HAP-1 (cell line): ENCODE measurements around the gene SLC25A21.
"Not testable (repeated sequence)": the region's sequence is repeated elsewhere in the genome, so short reads cannot be mapped to it uniquely, and the experiment has no call there.

Experiments
- DNase-seq, 2 experiments: peaks; one replicate each; pipeline ENCODE4 v3.0.0-alpha.2; 2016 to 2020; ENCODE audit warnings: low spot score in 2 of 2
- H3K27me3 ChIP-seq: fragments of 250-450 bp; sonication (Bioruptor Pico); 2 replicates; pipeline ENCODE4 v1.5.1; 2020; ENCODE audit warnings: low read depth, mild to moderate bottlenecking, moderate library complexity
- H3K36me3 ChIP-seq: fragments of 250-450 bp; sonication (Bioruptor Pico); replicated peaks from 2 replicates; pipeline ENCODE4 v1.5.1; 2020; ENCODE audit warnings: mild to moderate bottlenecking
- H3K4me1 ChIP-seq: fragments of 250-450 bp; sonication (Bioruptor Pico); 2 replicates; pipeline ENCODE4 v1.5.1; 2020; ENCODE audit warnings: mild to moderate bottlenecking
- H3K4me3 ChIP-seq: fragments of 250-450 bp; sonication (Bioruptor Pico); 2 replicates; pipeline ENCODE4 v1.5.1; 2020; ENCODE audit warnings: mild to moderate bottlenecking, moderate library complexity
- H3K9me3 ChIP-seq: fragments of 250-450 bp; sonication (Bioruptor Pico); 2 replicates; pipeline ENCODE4 v1.5.1; 2020; ENCODE audit warnings: mild to moderate bottlenecking, moderate library complexity
- in situ Hi-C: fragments of 300-500 bp; cut with MboI; formaldehyde crosslinking; loops from 3 replicates; pipeline ENCODE4 v1.14.3; 2020; ENCODE audit warnings: low sequenced_read_pairs, inconsistent platforms, mixed read lengths

The SLC25A21 gene

DNA sequence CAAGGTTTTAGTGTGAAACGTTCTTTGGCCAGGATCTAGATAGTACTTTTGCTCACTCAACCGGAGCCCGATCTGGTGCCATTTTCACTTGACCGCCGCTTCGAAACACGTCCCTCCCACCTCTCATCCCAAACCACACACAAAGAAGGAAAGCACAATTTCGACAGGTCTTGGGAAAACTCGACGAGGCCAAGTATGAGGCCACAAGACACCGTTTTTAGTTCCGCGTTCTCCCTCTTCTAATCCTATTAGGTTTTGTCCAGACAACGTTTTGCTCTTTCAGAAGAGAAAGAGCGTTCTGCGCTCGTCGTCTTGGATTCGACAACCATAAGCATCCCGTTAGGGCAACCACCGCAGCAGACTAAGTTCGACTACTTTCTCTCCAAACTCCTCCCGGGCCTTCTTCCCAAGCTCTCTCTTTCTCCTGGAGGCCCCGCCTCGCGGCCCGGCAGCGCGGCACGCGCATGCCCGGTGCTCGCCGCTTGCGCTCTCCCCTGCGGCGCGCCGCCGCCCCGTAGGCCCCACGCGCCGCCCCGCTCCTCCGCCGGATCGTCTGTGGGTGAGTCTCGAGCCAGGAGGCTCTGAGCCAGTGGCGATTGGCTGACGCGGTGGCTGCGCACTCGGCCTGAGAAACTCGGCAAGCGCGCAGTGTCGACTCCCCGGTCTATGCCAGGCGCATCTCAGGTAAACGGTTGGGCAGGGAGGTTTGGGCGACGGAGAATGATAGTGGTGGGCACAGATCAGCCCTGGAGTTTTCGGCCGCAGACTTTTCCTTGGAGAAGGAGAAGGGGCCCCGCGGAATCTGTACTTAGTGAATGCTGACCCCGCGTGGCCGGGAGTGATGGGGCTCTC is 25.2 kb upstream of the SLC25A21 start, which contains the start of gene MIPOL1:
Gene MIPOL1 (plus strand): TSS at position 517 of the 852 bp plus-strand sequence. CDS start 49,952 bp downstream, outside the sequence.
- Histone ChIP-seq H3K27me3 (no peaks in the 10 kb centered on the region), H3K4me3 (no peak within 1 kb of the TSS), H3K9me3 (no peaks in the 10 kb centered on the region), H3K4me1 (no peaks in the 10 kb centered on the region), H3K36me3 (no peaks in the 10 kb centered on the region)
- in situ Hi-C loops = no loop called here
- DNase-seq = no peak

DNA sequence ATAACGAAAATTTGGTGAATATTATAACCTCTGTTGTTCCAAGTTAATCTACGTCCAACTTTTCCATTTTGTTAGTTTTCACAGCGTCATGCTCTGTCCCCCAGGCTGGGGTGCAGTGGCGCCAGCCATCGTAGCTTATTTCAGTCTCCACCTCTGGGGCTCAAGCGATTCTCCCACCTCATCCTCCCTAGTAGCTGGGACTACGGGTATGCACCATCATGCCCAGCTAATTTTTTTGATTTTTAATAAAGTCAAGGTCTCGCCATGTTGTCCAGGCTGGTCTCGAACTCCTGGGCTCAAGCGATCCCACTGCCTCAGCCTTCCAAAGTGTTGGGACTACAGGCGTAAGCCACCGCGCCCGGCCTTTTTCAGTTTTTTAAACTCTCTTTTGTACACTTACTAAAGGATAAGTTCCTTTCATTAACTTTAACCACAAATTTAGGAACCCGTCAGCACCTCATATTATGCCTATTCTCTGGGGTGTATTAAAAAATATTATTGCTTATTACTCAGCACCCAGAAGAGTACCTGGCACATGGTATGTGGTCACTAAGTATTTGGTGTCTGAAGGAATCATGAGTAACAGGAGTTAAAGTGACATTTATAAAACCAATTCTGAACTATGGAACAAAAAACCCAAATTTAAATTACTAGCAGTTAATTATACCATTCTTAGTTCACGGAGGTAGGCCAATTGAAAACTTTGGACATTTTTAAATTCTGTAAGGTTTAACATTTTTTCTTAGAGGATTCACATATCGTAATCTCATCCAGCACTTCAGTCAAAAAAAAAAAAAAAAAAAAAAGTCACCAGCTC is 24.4 kb upstream of the SLC25A21 start:
- H3K4me1 ChIP-seq = no peaks in the 10 kb centered on the region
- no peaks in the 10 kb centered on the region for H3K9me3 ChIP-seq
- DNase-seq = no peak
- no peaks in the 10 kb centered on the region for H3K36me3 ChIP-seq
- in situ Hi-C loops = no loop called here
- no peaks in the 10 kb centered on the region for H3K27me3 ChIP-seq
- no peak overlapping the region for H3K4me3 ChIP-seq

GRCh38 chr14:37195327-37195726 is 22.9 kb upstream of the SLC25A21 start:
- in situ Hi-C loops = no loop called here
- Histone ChIP-seq H3K4me1 (no peaks in the 10 kb centered on the region), H3K27me3 (no peaks in the 10 kb centered on the region), H3K4me3 (no peak overlapping the region), H3K36me3 (no peaks in the 10 kb centered on the region), H3K9me3 (no peaks in the 10 kb centered on the region)
- no peak for DNase-seq

GRCh38 chr14:37194698-37195097 is 22.3 kb upstream of the SLC25A21 start:
- no peaks in the 10 kb centered on the region for H3K9me3 ChIP-seq

DNA sequence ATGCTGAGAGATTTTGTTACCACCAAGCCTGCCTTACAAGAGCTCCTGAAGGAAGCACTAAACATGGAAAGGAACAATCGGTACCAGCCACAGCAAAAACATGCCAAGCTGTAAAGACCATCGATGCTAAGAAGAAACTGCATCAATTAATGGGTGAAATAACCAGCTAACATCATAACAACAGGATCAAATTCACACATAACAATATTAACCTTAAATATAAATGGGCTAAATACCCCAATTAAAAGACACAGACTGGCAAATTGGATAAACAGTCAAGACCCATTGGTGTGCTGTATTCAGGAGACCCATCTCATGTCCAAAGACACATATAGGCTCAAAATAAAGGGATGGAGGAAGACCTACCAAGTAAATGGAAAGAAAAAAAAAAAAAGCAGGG is 17.3 kb upstream of the SLC25A21 start:
- DNase-seq, H3K27me3 ChIP-seq, in situ Hi-C loops: not testable (repeated sequence)

More at GRCh38 chr14:37194698-37195097, 22.3 kb upstream of the SLC25A21 start:
- in situ Hi-C loops = no loop called here
- Histone ChIP-seq H3K36me3 (no peaks in the 10 kb centered on the region), H3K27me3 (no peaks in the 10 kb centered on the region), H3K4me3 (no peak overlapping the region), H3K4me1 (no peaks in the 10 kb centered on the region)
- no peak for DNase-seq

GRCh38 chr14:37187840-37188577 is 15.6 kb upstream of the SLC25A21 start:
- H3K4me1 ChIP-seq, DNase-seq, H3K27me3 ChIP-seq, in situ Hi-C loops, H3K36me3 ChIP-seq, H3K4me3 ChIP-seq, H3K9me3 ChIP-seq: not testable (repeated sequence)

More for the DNA sequence above, 17.3 kb upstream of the SLC25A21 start:
- not testable (repeated sequence) for H3K36me3 ChIP-seq, H3K4me1 ChIP-seq, H3K9me3 ChIP-seq, H3K4me3 ChIP-seq

DNA sequence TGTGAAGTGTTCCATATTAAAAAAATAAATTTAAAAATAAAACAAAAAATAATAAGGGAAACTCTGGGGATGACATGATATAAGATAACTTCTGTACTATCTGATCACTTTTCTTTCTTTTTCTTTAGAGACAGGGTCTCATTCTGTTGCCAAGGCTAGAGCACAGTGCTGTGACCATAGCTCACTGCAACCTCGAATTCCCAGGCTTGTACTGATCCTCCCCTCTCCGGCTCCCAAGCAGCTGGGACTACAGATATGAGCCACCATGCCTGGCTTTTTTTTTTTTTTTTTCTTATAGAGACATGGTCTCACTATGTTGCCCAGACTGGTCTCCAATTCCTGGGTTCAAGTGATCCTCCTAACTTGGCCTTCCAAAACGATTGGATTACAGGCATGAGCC is 14.9 kb upstream of the SLC25A21 start:
- Histone ChIP-seq H3K9me3 (no peaks in the 10 kb centered on the region), H3K27me3 (no peaks in the 10 kb centered on the region), H3K4me1 (no peaks in the 10 kb centered on the region), H3K4me3 (no peak overlapping the region), H3K36me3 (no peaks in the 10 kb centered on the region)
- in situ Hi-C loops = no loop called here
- DNase-seq = no peak

DNA sequence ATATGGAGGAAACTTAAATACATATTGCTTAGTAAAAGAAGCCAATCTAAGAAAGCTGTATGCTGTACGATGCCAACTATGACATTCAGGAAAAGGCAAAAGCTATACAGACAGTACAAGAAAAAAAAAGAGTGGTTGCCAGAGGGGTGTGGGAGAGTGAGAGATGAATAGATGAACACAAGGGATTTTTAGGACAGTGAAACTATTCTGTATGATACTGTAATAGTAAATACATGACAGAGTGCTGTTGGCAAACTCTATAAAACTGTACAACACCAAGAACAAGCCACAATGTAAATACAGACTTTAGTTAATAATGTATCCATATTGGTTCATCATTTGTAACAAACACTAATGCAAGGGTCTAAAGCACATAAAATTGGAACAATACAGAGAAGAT is 14.5 kb upstream of the SLC25A21 start:
- H3K4me3 ChIP-seq = no peak overlapping the region
- in situ Hi-C loops = no loop called here
- no peaks in the 10 kb centered on the region for H3K9me3 ChIP-seq
- no peaks in the 10 kb centered on the region for H3K27me3 ChIP-seq
- no peaks in the 10 kb centered on the region for H3K4me1 ChIP-seq
- no peak for DNase-seq
- H3K36me3 ChIP-seq = no peaks in the 10 kb centered on the region

DNA sequence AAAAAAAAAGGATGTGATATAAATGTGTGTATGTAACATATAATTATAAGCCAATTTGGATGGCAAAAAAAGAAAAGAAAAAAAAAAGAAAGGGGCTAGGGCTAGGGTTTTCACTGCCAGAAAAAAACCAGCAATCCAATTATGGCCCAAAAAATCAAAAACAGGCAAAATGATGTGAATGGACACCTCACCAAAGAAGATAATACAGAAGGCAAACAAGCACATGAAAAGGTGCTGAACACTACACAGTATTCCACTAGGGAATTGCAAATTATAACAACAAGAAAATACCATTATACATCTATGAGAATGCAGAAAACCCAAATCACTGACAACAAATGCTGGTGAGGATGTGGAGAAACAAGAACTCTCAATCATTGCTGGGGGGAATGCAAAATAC is 13.3 kb upstream of the SLC25A21 start:
- Histone ChIP-seq H3K9me3 (no peaks in the 10 kb centered on the region), H3K27me3 (no peaks in the 10 kb centered on the region), H3K36me3 (no peaks in the 10 kb centered on the region), H3K4me3 (no peak overlapping the region), H3K4me1 (no peaks in the 10 kb centered on the region)
- in situ Hi-C loops = no loop called here
- DNase-seq = no peak

DNA sequence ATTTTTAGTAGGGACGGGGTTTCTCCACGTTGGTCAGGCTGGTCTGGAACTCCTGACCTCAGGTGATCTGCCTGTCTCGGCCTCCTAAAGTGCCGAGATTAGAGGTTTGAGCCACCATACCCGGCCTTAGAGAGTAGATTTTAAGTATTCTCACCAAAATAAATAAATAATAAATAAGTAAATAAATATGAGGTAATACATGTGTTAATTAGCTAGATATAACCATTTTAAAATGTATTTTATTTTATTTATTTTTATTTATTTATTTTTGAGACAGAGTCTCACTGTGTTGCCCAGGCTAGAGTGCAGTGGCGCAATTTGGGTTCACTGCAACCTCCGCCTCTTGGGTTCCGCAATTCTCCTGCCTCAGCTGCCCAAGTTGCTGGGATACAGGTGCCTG is 12.1 kb upstream of the SLC25A21 start:
- H3K36me3 ChIP-seq, in situ Hi-C loops, DNase-seq, H3K4me1 ChIP-seq, H3K27me3 ChIP-seq, H3K4me3 ChIP-seq, H3K9me3 ChIP-seq: not testable (repeated sequence)

DNA sequence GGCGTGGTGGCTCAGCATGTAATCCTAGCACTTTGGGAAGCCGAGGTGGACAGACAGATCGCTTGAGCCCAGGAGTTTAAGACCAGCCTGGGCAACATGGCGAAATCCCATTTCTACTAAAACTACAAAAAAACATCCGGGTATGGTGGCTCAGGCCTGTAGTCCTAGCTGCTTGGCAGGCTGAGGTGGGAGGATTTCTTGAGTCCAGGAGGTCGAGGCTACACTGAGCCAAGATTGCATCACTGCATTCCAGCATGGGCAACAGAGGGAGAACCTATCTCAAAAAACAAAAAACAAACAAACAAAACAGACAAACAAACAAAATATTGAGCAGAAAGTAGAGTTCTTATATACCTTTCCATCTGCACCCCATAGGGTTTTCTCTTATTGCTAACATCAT is 9.0 kb upstream of the SLC25A21 start:
- no peaks in the 10 kb centered on the region for H3K27me3 ChIP-seq
- H3K9me3 ChIP-seq = no peaks in the 10 kb centered on the region
- no peak for DNase-seq
- in situ Hi-C loops = no loop called here
- H3K4me3 ChIP-seq = no peak overlapping the region
- H3K4me1 ChIP-seq = no peaks in the 10 kb centered on the region
- H3K36me3 ChIP-seq = no peaks in the 10 kb centered on the region

DNA sequence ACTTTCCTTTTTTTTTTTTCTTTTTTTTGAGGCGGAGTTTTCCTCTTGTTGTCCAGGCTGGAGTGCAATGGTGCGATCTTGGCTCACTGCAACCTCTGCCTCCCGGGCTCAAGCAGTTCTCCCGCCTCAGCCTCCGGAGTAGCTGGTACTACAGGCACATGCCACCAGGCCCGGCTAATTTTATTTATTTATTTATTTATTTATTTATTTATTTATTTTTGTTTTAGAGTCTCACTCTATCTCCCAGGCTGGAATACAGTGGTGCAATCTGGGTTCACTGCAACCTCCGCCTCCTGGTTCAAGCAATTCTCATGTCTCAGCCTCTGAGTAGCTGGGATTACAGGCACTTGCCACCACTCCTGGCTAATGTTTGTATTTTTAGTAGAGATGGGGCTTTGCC is 8.5 kb upstream of the SLC25A21 start:
- in situ Hi-C loops, H3K4me3 ChIP-seq, H3K36me3 ChIP-seq, H3K27me3 ChIP-seq, DNase-seq, H3K9me3 ChIP-seq, H3K4me1 ChIP-seq: not testable (repeated sequence)

DNA sequence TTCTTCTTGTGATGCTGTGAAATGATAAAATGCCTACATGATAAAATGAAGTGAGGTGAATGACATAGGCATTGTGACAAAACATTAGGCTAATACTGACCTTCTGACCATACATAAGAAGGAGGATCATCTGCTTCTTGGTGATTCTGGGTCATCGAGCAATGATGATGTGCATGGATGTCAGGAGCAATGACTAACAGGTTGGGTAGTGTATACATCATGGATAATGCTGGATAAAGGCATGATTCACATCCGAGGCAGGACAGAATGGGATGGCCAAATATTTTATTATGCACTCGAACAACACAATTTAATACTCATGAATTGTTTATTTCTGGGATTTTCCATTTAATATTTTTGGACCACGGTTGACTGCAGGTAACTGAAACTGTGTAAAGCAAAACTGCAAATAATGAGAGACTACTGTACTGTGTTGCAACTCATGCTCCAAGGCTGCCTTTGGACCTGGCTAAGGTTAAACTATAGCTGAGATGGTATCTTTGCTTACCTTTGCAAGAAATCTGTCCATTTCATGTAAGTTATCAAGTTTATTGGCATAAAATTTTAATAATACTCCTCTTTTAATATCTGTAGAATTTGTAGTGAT is 7.6 kb upstream of the SLC25A21 start:
- Histone ChIP-seq H3K4me3 (no peak overlapping the region), H3K36me3 (no peaks in the 10 kb centered on the region), H3K4me1 (no peaks in the 10 kb centered on the region), H3K27me3 (no peaks in the 10 kb centered on the region), H3K9me3 (no peaks in the 10 kb centered on the region)
- DNase-seq = no peak
- in situ Hi-C loops = no loop called here
